HepG2 (cell line): ENCODE data around the gene LBR.

ENCODE experiments used
- GZF1 ChIP-seq: sonication (generic); formaldehyde crosslinking; IDR thresholded peaks from 2 replicates; pipeline ENCODE4 v1.5.1; 2020; ENCODE audit warnings: mild to moderate bottlenecking, missing genetic modification reagents
- KLF13 ChIP-seq: sonication (generic); formaldehyde crosslinking; IDR thresholded peaks from 2 replicates; pipeline ENCODE4 v1.4.0; 2020; ENCODE audit warnings: mild to moderate bottlenecking, missing genetic modification reagents
- MYNN ChIP-seq: sonication (generic); formaldehyde crosslinking; IDR thresholded peaks from 2 replicates; pipeline ENCODE4 v1.4.0; 2020; ENCODE audit warnings: mild to moderate bottlenecking, low read depth, missing genetic modification reagents
- POLR2AphosphoS5 ChIP-seq: IDR thresholded peaks from 2 replicates; pipeline ENCODE4 v1.6.1; 2012; ENCODE audit warnings: low read depth, low read length
- TF ChIP-seq, protein P1 (sequence below): sonication (generic); formaldehyde crosslinking; IDR thresholded peaks from 2 replicates; pipeline ENCODE4 v1.4.0; 2020; ENCODE audit warnings: mild to moderate bottlenecking, missing genetic modification reagents

GRCh38 chr1:225428068-225428880 lies 436 bp upstream of the LBR start:
- TF ChIP-seq MYNN (CRISPR knock-in tag): no peak
- TF ChIP-seq POLR2AphosphoS5: peak; percentile 57; the same call in 1 of the 2 replicates
- TF ChIP-seq, protein P1, sequence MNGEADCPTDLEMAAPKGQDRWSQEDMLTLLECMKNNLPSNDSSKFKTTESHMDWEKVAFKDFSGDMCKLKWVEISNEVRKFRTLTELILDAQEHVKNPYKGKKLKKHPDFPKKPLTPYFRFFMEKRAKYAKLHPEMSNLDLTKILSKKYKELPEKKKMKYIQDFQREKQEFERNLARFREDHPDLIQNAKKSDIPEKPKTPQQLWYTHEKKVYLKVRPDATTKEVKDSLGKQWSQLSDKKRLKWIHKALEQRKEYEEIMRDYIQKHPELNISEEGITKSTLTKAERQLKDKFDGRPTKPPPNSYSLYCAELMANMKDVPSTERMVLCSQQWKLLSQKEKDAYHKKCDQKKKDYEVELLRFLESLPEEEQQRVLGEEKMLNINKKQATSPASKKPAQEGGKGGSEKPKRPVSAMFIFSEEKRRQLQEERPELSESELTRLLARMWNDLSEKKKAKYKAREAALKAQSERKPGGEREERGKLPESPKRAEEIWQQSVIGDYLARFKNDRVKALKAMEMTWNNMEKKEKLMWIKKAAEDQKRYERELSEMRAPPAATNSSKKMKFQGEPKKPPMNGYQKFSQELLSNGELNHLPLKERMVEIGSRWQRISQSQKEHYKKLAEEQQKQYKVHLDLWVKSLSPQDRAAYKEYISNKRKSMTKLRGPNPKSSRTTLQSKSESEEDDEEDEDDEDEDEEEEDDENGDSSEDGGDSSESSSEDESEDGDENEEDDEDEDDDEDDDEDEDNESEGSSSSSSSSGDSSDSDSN: no peak
- no peak for TF ChIP-seq GZF1 (CRISPR knock-in tag)
- TF ChIP-seq KLF13 (CRISPR knock-in tag): peak; percentile 53; the same call in 1 of the 2 replicates
